GM12872 (cell line): ENCODE results near the gene MED25.

Experiments
- TF ChIP-seq, protein P1 (sequence below): IDR thresholded peaks from 3 replicates; pipeline ENCODE4 v1.5.1; 2011; ENCODE audit warnings: low read depth, mild to moderate bottlenecking, low read length, moderate library complexity; ENCODE audit not compliant: insufficient read depth

Gene MED25

DNA sequence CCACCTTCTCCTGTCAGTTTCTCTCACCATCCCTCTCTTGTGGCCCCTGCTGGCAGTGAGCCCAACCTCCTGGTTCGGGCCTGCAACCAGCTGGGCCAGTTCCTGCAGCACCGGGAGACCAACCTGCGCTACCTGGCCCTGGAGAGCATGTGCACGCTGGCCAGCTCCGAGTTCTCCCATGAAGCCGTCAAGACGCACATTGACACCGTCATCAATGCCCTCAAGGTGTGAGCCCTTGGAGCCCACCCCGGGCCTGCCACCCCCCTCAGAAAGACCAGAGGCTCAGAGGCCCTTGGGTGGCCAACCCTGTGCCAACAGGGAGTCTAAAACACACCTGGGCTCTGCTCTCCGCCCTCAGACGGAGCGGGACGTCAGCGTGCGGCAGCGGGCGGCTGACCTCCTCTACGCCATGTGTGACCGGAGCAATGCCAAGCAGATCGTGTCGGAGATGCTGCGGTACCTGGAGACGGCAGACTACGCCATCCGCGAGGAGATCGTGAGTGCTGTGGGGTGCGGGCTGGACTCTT lies 18.8 kb upstream of the MED25 start:
- TF ChIP-seq, protein P1, sequence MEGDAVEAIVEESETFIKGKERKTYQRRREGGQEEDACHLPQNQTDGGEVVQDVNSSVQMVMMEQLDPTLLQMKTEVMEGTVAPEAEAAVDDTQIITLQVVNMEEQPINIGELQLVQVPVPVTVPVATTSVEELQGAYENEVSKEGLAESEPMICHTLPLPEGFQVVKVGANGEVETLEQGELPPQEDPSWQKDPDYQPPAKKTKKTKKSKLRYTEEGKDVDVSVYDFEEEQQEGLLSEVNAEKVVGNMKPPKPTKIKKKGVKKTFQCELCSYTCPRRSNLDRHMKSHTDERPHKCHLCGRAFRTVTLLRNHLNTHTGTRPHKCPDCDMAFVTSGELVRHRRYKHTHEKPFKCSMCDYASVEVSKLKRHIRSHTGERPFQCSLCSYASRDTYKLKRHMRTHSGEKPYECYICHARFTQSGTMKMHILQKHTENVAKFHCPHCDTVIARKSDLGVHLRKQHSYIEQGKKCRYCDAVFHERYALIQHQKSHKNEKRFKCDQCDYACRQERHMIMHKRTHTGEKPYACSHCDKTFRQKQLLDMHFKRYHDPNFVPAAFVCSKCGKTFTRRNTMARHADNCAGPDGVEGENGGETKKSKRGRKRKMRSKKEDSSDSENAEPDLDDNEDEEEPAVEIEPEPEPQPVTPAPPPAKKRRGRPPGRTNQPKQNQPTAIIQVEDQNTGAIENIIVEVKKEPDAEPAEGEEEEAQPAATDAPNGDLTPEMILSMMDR: no peak

DNA sequence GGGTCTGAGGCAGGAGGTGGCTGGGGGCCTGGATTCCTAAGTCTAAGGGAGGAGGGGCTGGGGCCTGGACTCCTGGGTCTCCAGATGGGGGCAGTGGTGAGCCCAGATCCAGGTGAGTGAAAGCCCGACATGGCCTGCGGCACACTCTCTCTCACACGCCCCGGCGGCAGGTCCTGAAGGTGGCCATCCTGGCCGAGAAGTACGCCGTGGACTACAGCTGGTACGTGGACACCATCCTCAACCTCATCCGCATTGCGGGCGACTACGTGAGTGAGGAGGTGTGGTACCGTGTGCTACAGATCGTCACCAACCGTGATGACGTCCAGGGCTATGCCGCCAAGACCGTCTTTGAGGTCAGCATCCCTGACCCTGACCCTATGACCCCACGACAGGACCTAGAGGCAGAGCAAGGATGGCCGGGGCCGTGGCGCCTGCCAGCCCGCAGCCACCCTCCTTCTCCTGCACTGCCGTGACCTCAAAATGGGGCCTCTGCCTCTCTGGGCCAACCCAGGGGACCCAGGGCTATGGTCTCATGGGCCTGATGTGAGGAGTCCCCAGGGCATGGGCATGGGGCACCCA lies 18.2 kb upstream of the MED25 start:
- TF ChIP-seq, protein P1: peak; percentile 31; the same call in 2 of the 3 replicates

DNA sequence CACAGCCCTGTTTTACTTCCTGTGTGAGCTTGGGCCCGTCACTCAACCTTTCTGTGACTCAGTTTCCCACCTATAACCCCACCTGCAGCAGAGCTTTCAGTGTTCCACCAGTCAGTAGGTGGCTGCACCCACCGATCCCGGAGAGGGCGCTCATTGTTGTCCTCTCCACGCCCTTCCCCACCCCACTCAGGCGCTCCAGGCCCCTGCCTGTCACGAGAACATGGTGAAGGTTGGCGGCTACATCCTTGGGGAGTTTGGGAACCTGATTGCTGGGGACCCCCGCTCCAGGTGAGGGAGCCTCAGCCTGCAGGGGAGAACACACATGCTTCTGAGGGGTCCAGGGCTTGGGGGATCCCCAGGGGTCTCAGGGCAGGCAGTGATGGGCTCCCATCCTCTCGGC lies 17.3 kb upstream of the MED25 start:
- TF ChIP-seq, protein P1: no peak

DNA sequence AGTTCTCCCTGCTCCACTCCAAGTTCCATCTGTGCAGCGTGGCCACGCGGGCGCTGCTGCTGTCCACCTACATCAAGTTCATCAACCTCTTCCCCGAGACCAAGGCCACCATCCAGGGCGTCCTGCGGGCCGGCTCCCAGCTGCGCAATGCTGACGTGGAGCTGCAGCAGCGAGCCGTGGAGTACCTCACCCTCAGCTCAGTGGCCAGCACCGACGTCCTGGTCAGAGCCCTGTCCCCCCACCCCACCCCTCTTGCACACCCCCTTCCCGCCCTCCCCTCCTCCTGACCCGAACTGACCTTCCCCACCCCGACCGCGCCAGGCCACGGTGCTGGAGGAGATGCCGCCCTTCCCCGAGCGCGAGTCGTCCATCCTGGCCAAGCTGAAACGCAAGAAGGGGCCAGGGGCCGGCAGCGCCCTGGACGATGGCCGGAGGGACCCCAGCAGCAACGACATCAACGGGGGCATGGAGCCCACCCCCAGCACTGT lies 16.6 kb upstream of the MED25 start:
- TF ChIP-seq, protein P1: no peak

DNA sequence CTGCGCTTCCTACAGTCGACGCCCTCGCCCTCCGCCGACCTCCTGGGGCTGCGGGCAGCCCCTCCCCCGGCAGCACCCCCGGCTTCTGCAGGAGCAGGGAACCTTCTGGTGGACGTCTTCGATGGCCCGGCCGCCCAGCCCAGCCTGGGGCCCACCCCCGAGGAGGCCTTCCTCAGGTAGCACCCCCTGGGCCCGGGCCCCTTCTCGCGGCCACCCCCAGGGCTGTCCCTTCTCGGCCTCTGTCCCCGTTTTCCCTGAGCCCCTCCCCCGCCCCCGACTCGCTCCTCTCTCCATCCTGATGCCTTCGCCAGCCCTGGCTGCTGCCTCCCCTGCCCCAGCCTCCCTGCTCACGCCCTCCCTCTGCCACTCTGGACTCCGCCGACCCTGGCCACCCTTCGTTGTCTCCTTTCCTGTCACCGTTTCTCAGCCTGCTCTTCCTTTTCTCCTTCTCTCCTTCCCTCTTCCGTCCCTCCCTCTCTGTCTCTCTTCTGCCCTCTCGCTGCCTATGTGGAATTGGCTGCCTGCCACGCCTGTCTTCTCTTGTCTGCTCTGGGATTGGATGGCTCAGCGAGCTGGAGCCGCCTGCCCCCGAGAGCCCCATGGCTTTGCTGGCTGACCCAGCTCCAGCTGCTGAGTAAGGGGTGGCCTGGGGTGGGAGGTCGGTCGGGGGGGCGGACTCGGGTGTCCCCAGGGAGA lies 16.0 kb upstream of the MED25 start:
- TF ChIP-seq, protein P1: no peak

DNA sequence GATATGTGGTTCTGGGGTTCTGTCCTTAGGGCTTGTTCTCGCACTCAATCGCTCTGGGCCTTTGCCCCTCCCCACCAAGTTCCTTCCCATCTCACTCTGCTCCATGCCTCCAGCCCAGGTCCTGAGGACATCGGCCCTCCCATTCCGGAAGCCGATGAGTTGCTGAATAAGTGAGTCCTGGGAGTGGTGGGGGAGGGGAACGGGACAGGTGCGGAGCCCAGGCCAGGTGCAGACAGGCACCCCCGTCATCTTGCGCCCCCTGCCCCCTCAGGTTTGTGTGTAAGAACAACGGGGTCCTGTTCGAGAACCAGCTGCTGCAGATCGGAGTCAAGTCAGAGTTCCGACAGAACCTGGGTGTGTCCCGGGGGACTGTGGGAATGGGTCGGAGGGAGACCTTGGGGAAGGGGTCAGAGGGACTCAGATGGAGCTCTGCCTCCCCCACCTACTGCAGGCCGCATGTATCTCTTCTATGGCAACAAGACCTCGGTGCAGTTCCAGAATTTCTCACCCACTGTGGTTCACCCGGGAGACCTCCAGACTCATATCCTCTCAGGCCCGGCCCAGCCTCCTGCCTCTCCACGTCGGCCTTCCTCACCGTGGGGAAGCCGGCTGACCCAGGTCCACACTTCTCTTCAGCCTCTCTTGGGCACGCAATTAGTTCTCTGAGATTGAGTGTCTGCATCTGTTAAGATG lies 15.1 kb upstream of the MED25 start:
- TF ChIP-seq, protein P1: no peak

DNA sequence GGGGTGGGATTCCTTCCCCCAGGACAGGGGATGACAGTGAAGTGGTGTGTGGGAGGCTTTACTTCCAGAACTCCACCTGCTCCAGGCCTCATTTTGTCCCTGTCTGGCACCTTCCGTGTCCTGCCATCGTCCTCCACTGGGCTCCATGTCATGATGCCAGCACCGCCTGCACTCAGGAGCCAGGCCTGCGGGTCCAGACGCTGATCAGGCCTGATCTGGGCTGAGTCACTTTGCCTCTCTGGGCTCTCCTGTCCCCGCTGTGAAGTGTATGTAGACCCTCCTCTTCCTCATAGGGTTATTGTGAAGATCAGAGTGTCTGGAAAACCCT lies 14.6 kb upstream of the MED25 start:
- TF ChIP-seq, protein P1: no peak
